RKO (cell line): Measurements from ENCODE around the gene TEDC2.
"Not testable (repeated sequence)": the region's sequence is repeated elsewhere in the genome, so short reads cannot be mapped to it uniquely, and the experiment has no call there.

ENCODE experiments used
- DNase-seq: peaks from one replicate; pipeline ENCODE4 v3.0.0-alpha.2; 2016; ENCODE audit warnings: low spot score

The TEDC2 gene

GRCh38 chr16:2437032-2437790 lies 22.7 kb upstream of the TEDC2 start:
- no peak for DNase-seq

DNA sequence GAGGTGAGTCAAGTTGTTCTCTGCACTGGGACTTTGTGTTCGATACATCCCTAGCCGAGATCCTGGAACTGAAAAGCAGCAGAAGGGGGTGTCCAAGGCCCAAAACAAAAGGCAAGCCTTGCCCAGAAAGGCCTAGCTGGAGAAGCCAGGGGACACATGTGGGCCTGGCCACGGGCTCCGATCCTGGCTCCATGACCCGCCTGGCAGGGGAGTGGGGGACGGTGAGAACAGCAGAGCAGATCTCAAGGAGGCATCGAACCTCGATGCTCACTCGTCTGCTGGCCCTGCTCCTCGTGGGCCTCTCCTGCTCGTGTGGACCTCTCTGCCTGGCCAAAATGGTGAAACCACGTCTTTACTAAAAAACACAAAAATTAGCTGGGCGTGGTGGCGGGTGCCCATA lies 21.8 kb upstream of the TEDC2 start:
- no peak for DNase-seq

GRCh38 chr16:2439598-2439997 lies 20.3 kb upstream of the TEDC2 start:
- DNase-seq = no peak

GRCh38 chr16:2441143-2441804 lies 18.6 kb upstream of the TEDC2 start:
- DNase-seq = not testable (repeated sequence)

- no peak for DNase-seq
Observed at GRCh38 chr16:2443555-2443954, 16.4 kb upstream of the TEDC2 start.

- no peak for DNase-seq
Observed at GRCh38 chr16:2447920-2448583, 11.9 kb upstream of the TEDC2 start.

GRCh38 chr16:2449118-2449517 lies 10.8 kb upstream of the TEDC2 start:
- DNase-seq = no peak

DNA sequence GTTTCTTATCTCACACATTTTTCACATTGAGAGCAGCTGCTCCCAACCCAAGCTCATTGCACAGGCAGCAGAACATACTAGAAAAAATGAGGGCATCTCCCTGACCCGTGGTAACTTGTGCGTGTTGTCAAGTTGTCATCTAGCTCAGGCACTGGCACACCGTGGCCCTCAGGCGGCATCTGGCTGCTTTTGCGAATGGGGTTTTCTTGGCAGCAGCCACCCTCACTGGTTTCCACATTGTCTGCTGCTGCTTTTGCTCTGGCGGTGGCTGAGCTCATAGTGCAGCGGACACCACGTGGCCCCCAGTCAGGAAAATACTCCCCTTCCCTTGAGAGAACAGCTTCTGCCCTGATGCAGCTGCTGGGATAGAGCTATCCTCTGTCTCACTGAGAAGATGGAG lies 9.4 kb upstream of the TEDC2 start:
- DNase-seq = no peak

DNA sequence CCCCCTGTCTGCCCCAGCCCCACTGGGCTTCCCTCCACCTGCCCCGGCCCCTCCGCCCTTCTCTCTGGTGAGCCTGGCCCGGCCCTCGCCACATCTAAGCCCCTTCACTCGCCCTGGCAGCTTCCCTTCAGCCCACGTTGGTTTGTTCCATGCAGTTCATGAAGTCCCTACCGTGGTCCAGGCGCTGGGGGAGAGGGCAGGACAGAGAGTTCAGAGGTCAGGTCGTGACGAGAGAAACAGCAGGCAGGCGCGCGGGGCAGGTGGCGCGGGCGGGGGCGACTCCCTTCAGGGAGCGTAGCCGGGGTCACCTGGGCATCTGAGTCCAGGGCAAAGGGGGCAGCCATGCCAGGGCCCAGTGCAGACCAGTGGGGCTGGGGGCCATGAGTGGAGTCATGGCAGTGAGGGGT lies 8.9 kb upstream of the TEDC2 start:
- DNase-seq = no peak

DNA sequence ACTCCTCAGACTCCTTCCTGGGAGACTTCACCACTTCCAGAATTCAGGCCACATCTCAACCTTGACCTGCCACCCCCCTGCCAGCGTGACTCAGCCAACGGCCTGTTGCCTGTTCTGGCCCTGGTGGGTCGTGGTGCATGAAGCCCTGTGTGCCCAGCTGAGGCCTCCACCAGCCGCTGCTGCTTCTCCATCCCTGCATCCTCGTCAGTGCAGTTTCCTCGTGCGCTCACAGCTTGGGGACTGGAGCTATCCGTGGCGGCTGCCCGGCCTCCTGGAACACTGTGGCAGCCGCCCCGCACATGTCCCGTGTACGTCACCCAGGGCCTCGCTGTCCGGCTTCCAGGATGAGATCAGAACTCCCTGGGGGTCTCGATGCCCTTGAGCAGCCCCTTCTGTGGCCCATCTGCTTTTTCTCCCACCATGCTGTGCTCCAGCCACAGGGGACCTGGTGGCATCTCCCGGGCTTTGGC lies 8.0 kb upstream of the TEDC2 start:
- DNase-seq = no peak

GRCh38 chr16:2452650-2453049 lies 7.3 kb upstream of the TEDC2 start:
- no peak for DNase-seq

- DNase-seq = no peak
Observed at GRCh38 chr16:2455081-2455845, 4.6 kb upstream of the TEDC2 start.

- DNase-seq = no peak
Observed at GRCh38 chr16:2456551-2457153, 3.3 kb upstream of the TEDC2 start.

DNA sequence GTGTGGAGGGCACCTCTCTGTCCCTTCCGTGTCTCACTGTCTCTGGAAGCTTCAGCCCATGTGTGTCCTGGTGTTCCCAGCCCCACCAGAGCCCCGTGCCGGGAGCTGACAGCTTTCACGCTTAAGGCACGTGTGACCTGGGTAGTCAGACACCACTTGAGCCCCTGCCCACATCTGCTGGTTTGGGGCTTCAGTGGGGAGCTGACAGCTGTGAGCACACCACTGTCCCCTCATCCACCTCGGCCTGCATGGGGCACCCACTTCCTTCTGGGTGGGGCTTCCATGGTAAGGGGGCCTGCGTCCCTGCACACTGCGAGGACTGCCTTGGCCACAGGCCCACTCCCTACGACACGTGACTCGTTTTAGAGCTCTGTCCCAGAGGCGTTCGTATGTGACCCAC lies 2.6 kb upstream of the TEDC2 start:
- DNase-seq = no peak

DNA sequence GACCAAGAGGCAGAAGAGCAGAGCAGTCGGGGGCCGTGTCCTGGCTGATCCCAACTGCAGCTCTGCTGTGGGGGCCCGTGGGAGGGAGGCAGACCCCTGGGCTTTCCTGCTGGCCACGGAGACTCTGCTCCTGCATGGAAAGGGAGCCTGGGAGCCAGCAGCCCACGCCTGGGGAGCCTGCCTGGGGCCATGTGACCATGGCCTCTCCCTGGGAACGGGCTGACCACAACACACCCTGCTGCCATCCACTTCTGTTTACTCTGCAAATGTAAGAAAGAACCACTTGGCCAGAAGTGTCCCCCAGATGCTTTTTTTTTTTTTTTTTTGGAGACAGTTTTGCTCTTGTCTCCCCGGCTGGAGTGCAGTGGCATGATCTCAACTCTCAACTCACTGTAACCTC lies 2.0 kb upstream of the TEDC2 start:
- DNase-seq = no peak

DNA sequence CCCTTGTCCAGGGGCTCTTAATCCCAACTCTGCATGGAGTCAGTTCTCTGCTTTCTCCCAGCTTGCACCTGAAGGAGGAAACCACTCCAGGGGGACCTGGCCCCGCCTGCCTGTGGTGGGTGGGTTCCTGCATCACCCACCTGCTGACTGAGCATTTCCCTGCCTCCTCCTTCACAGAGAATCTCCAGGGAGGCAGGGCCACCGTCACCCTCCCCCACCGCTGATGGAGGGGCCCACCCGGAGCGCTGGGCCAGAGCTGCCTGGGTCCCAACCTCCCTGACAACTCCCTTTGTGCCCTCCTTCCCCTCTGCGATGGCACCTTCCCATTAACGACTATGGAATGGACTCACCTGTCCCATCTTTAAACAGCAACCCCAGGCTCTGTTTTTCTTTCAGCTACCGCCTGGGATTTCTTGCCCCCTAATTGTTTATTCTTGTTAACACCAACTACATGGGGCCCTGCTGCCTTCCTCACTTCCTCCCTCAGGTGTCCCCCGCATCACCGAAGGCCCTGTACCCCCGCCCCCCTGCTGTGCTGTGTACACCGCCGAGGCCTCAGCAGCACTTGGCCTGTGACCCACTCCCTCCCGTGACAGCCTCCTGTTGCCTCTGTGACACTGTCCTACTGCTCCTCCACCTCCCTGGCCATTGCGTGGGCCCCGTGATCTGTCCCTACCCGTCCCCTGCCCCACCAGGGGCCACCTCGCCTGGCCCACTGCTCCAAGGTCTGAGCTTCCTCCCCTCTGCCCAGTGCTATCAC lies 842 bp upstream of the TEDC2 start:
- no peak for DNase-seq

GRCh38 chr16:2460391-2460713 lies 443 bp downstream of the TEDC2 start:
- DNase-seq = no peak

DNA sequence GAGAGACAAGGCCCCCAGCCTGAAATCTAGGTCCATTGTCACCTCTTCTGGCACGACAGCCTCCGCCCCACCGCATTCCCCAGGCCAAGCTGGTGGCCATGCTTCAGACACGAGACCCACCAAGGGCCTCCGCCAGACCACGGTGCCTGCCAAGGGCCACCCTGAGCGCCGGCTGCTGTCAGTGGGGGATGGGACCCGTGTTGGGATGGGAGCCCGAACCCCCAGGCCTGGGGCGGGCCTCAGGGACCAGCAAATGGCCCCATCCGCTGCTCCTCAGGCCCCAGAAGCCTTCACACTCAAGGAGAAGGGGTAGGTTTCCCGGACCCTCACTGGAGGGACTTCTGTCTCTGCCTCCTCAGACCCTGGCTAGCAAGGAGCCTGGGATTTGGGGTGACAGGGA lies 1.0 kb downstream of the TEDC2 start:
- no peak for DNase-seq

DNA sequence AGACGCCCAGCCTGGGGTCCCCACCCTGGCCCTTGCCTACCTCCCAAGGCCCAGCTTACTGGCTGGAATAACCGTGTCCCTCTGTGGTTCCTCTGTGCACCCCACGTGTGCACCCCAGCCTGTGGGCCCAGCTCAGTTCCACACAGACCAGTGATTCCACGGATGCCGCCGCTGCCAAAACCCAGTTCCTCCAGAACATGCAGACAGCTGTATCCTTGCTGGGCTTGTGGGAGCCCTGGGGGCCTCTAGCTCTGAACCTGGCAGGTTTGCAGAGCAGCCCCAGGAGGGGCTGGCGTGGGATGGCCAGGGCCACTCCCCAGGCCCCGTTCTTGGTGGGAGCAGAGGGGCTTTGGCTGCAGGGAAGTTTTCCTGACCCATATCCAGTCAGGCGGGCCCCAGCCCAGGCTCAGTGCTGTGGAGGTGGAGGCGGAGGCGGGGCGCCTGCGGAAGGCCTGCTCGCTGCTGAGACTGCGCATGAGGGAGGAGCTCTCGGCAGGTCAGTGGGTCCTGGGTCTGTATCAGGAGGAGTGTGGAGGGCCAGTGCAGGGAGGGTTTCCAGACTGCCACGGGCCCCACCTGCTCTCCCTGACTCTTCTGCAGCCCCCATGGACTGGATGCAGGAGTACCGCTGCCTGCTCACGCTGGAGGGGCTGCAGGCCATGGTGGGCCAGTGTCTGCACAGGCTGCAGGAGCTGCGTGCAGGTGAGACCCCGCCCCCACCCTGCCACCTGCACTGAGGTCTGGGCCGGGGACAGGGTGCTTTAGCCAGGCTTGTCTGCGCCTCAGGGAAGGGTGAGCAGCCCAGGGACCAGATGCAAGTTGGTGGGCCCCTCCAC lies 2.3 kb downstream of the TEDC2 start:
- no peak for DNase-seq

DNA sequence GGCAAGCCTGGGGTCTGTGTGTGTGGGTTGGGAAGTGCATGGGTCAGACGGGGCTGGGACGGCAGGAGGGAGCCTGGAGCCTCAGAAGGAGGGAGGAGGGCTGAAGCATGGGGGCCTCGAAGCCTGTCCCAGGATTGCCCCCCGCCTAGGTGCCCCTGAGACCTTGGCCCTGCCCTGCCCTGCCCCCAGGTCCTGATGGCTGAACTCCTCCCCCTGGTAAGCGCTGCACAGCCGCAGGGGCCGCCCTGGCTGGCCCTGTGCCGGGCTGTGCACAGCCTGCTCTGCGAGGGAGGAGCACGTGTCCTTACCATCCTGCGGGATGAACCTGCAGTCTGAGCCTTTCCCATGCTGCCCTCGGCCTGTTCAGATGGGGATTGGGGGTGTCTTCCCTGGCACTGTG lies 4.4 kb downstream of the TEDC2 start:
- DNase-seq = no peak
